Ishikawa (cell line): ENCODE results near the gene USP2.

Experiments
- CEBPB ChIP-seq: IDR thresholded peaks from 2 replicates; pipeline ENCODE4 v1.6.1; 2012
- CREB1 ChIP-seq: IDR thresholded peaks from 2 replicates; pipeline ENCODE4 v1.6.1; 2012; ENCODE audit warnings: low read depth
- EGR1 ChIP-seq: IDR thresholded peaks from 2 replicates; pipeline ENCODE4 v1.6.1; 2012
- EP300 ChIP-seq: IDR thresholded peaks from 2 replicates; pipeline ENCODE4 v1.6.1; 2012; ENCODE audit warnings: borderline replicate concordance
- FOXM1 ChIP-seq: IDR thresholded peaks from 2 replicates; pipeline ENCODE4 v1.6.1; 2012; ENCODE audit warnings: low read depth, borderline replicate concordance
- MAX ChIP-seq: IDR thresholded peaks from 2 replicates; pipeline ENCODE4 v1.6.1; 2012
- NFIC ChIP-seq: IDR thresholded peaks from 2 replicates; pipeline ENCODE4 v1.6.1; 2012
- RAD21 ChIP-seq: IDR thresholded peaks from 2 replicates; pipeline ENCODE4 v1.6.1; 2012; ENCODE audit warnings: low read depth
- REST ChIP-seq: IDR thresholded peaks from 2 replicates; pipeline ENCODE4 v1.6.1; 2012; ENCODE audit warnings: low read depth, mild to moderate bottlenecking
- TAF1 ChIP-seq: IDR thresholded peaks from 2 replicates; pipeline ENCODE4 v1.6.1; 2012; ENCODE audit warnings: low read depth, mild to moderate bottlenecking
- TCF12 ChIP-seq: IDR thresholded peaks from 2 replicates; pipeline ENCODE4 v1.6.1; 2012; ENCODE audit warnings: low read depth
- TEAD4 ChIP-seq: IDR thresholded peaks from 2 replicates; pipeline ENCODE4 v1.6.1; 2012
- USF1 ChIP-seq: IDR thresholded peaks from 2 replicates; pipeline ENCODE4 v1.6.1; 2012
- YY1 ChIP-seq: IDR thresholded peaks from 2 replicates; pipeline ENCODE4 v1.6.1; 2012; ENCODE audit warnings: low read depth
- ZBTB7A ChIP-seq: IDR thresholded peaks from 2 replicates; pipeline ENCODE4 v1.6.1; 2012; ENCODE audit warnings: low read depth

Gene USP2

GRCh38 chr11:119342023-119342300 lies 39.5 kb downstream of the USP2 start:
- TF ChIP-seq TAF1 (no peak), NFIC (no peak), EP300 (no peak), TEAD4 (no peak), FOXM1 (no peak), USF1 (no peak), EGR1 (no peak), CREB1 (no peak), CEBPB (no peak), TCF12 (no peak)

GRCh38 chr11:119341222-119342022 lies 40.1 kb downstream of the USP2 start:
- TF ChIP-seq EGR1 (no peak), CREB1 (no peak), USF1 (no peak), CEBPB (no peak), FOXM1 (no peak), NFIC (no peak), TCF12 (no peak), TEAD4 (no peak), EP300 (no peak), MAX (no peak), TAF1 (no peak), YY1 (no peak), ZBTB7A (no peak), REST (no peak), RAD21 (no peak)

GRCh38 chr11:119340335-119341221 lies 40.9 kb downstream of the USP2 start, which contains the start of gene C1QTNF5:
TSS of gene C1QTNF5 (minus strand) at chr11:119340883. CDS start at chr11:119340397, 486 bp downstream.
- no peak for TF ChIP-seq CEBPB

GRCh38 chr11:119339589-119340334 lies 41.7 kb downstream of the USP2 start:
- TF ChIP-seq RAD21 (peak; percentile 36; the same call in 1 of the 2 replicates), EGR1 (no peak)

GRCh38 chr11:119338965-119339588 lies 42.4 kb downstream of the USP2 start:
- TF ChIP-seq NFIC (no peak), EP300 (no peak)

GRCh38 chr11:119338318-119338890 lies 43.1 kb downstream of the USP2 start:
- TF ChIP-seq ZBTB7A (no peak), REST (no peak), EP300 (no peak), YY1 (no peak), NFIC (no peak), EGR1 (no peak), FOXM1 (no peak), CREB1 (no peak), TEAD4 (peak; percentile 41; the same call in 1 of the 2 replicates), RAD21 (peak; percentile 68)
